ENCODE data around the gene DAB1. TPM values are rescaled to one million over a fixed set of nuclear protein-coding genes. Genes with fewer than 3 reads are reported as not detected.

The DAB1 gene
- total and polyA plus RNA-seq, 2 of the 8 experiments (the other 6 are each of a cell fraction or from before 2014, with no cell fraction given): 4.4 to 11.8 TPM

DNA sequence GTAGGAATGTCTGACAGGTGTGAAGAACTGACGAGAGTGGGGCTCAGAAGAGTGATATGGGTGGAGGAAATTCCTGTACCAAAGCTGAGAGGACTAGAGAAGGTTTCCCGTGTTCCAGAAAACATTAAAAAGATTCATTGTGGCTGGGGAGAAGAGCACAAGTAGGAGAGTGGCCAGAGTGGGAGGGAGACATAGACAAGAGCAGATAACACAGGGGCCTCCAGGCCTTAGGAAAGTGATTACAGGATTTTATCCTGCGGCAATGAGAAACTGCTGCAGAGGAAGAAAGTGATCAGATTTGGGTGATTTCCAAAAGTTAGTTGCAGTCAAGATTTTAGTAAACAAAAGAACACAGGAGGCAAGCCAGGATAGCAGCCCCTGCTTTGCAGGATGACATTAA lies 465.9 kb downstream of the DAB1 start (continued):
- TF ChIP-seq EZH2 (IDR thresholded peaks at IDR 0.05; ENCODE audit: low read depth, low read length, severe bottlenecking): no peak
- no peak for TF ChIP-seq CBX8 (IDR thresholded peaks at IDR 0.05; ENCODE audit: borderline replicate concordance, low read depth, low read length)
- no peak for TF ChIP-seq BRCA1 (IDR thresholded peaks at IDR 0.05; ENCODE audit: low read depth, low read length)
- TF ChIP-seq SAP30 (IDR thresholded peaks at IDR 0.05; ENCODE audit: insufficient read depth, insufficient replicate concordance, low read length): no peak
- no peak for TF ChIP-seq POU5F1 (IDR thresholded peaks at IDR 0.05; ENCODE audit: low read depth, low read length)
- TF ChIP-seq SIN3A (conservative IDR thresholded peaks at IDR 0.05 in 1 of 2, IDR thresholded peaks at IDR 0.05 in 1 of 2; ENCODE audit: low read depth in 1 of 2, low read length in 2 of 2): no peak
- no peak for TF ChIP-seq BACH1 (IDR thresholded peaks at IDR 0.05; ENCODE audit: low read length)
- TF ChIP-seq TEAD4 (IDR thresholded peaks at IDR 0.05; ENCODE audit: low read depth, low read length): no peak
- TF ChIP-seq NANOG (IDR thresholded peaks at IDR 0.05; ENCODE audit: insufficient read depth, low read depth, low read length, poor library complexity, severe bottlenecking): no peak
- TF ChIP-seq PHF8 (conservative IDR thresholded peaks at IDR 0.05; ENCODE audit: low read depth, low read length): no peak
- TF ChIP-seq RNF2 (IDR thresholded peaks at IDR 0.05; ENCODE audit: borderline replicate concordance, low read depth, low read length, missing control alignments, poor library complexity, severe bottlenecking): no peak

Data from H1 (cell line).